ENCODE measurements around the gene PITPNC1. TPM values are rescaled to one million over a fixed set of nuclear protein-coding genes. Genes with fewer than 3 reads are reported as not detected.
"Not testable (repeated sequence)": the region's sequence is repeated elsewhere in the genome, so short reads cannot be mapped to it uniquely, and the experiment has no call there.

Gene PITPNC1
- total RNA-seq, 1 donor from 2014 or later = 8.1 TPM

DNA sequence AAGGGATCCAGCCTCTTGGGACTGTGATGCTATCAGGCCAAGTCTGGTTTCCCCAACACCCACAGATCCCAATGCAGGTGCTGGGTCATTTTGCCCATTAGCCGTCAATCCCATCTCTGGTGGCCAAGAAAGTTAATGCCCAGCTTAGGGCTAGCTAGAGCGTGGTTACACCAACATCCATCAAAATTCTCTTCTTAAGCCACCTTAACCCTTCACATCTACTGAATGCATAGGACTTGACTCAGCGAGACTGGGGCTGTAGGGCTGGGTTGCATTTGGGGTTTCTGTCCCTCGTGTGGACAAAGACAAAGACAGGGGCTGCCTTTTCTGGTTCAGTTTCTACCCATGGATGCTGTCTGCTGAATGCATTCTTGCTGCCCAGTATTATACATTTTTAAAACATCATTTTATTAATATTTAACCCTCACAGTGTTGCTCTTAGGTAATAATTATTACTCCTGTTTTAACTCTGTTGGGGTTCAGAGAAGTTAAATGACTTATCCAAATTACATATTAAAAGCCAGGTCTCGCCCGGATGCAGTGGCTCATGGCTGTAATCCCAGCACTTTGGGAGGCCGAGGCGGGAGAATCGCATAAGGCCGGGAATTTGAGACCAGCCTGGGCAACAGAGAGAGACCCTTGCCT is 199.5 kb downstream of the PITPNC1 start:
- DNase-seq (ENCODE audit: extremely low spot score in 2 of 2) = no peak
- intact Hi-C loops (cut with DNase I) = no loop called here

GRCh38 chr17:67577429-67578141 is 200.5 kb downstream of the PITPNC1 start:
- no peaks in the 10 kb centered on the region for H3K36me3 ChIP-seq
- no peaks in the 10 kb centered on the region for H3K27me3 ChIP-seq
- H3K27ac ChIP-seq = no peak overlapping the region
- H3K4me3 ChIP-seq = no peak overlapping the region
- TF ChIP-seq POLR2A (IDR thresholded peaks at IDR 0.05) (no peak), POLR2AphosphoS5 (IDR thresholded peaks at IDR 0.05; ENCODE audit: insufficient read depth in 1 of 2, low read depth in 1 of 2) (no peak)
- TF ChIP-seq, protein P1, sequence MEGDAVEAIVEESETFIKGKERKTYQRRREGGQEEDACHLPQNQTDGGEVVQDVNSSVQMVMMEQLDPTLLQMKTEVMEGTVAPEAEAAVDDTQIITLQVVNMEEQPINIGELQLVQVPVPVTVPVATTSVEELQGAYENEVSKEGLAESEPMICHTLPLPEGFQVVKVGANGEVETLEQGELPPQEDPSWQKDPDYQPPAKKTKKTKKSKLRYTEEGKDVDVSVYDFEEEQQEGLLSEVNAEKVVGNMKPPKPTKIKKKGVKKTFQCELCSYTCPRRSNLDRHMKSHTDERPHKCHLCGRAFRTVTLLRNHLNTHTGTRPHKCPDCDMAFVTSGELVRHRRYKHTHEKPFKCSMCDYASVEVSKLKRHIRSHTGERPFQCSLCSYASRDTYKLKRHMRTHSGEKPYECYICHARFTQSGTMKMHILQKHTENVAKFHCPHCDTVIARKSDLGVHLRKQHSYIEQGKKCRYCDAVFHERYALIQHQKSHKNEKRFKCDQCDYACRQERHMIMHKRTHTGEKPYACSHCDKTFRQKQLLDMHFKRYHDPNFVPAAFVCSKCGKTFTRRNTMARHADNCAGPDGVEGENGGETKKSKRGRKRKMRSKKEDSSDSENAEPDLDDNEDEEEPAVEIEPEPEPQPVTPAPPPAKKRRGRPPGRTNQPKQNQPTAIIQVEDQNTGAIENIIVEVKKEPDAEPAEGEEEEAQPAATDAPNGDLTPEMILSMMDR (IDR thresholded peaks at IDR 0.05) = no peak
- no peaks in the 10 kb centered on the region for H3K4me1 ChIP-seq
- no peak for DNase-seq (ENCODE audit: extremely low spot score in 2 of 2)
- H3K9me3 ChIP-seq = no peaks in the 10 kb centered on the region
- intact Hi-C loops (cut with DNase I) = no loop called here

More for the DNA sequence above, 199.5 kb downstream of the PITPNC1 start:
- Histone ChIP-seq H3K36me3 (no peaks in the 10 kb centered on the region), H3K4me3 (no peak overlapping the region), H3K27me3 (no peaks in the 10 kb centered on the region), H3K4me1 (no peaks in the 10 kb centered on the region), H3K9me3 (no peaks in the 10 kb centered on the region), H3K27ac (no peak overlapping the region)
- TF ChIP-seq POLR2A (IDR thresholded peaks at IDR 0.05) (no peak), POLR2AphosphoS5 (IDR thresholded peaks at IDR 0.05; ENCODE audit: insufficient read depth in 1 of 2, low read depth in 1 of 2) (no peak)
- TF ChIP-seq, protein P1 (IDR thresholded peaks at IDR 0.05) = no peak

GRCh38 chr17:67578142-67578457 is 201.0 kb downstream of the PITPNC1 start:
- Histone ChIP-seq H3K9me3 (no peaks in the 10 kb centered on the region), H3K27me3 (no peaks in the 10 kb centered on the region), H3K4me1 (no peaks in the 10 kb centered on the region), H3K4me3 (no peak overlapping the region), H3K36me3 (no peaks in the 10 kb centered on the region), H3K27ac (no peak overlapping the region)
- intact Hi-C loops (cut with DNase I) = no loop called here
- no peak for TF ChIP-seq POLR2A (IDR thresholded peaks at IDR 0.05)
- TF ChIP-seq POLR2AphosphoS5 (IDR thresholded peaks at IDR 0.05; ENCODE audit: insufficient read depth in 1 of 2, low read depth in 1 of 2) = no peak
- TF ChIP-seq, protein P1 (IDR thresholded peaks at IDR 0.05) = no peak
- DNase-seq (ENCODE audit: extremely low spot score in 2 of 2) = no peak

DNA sequence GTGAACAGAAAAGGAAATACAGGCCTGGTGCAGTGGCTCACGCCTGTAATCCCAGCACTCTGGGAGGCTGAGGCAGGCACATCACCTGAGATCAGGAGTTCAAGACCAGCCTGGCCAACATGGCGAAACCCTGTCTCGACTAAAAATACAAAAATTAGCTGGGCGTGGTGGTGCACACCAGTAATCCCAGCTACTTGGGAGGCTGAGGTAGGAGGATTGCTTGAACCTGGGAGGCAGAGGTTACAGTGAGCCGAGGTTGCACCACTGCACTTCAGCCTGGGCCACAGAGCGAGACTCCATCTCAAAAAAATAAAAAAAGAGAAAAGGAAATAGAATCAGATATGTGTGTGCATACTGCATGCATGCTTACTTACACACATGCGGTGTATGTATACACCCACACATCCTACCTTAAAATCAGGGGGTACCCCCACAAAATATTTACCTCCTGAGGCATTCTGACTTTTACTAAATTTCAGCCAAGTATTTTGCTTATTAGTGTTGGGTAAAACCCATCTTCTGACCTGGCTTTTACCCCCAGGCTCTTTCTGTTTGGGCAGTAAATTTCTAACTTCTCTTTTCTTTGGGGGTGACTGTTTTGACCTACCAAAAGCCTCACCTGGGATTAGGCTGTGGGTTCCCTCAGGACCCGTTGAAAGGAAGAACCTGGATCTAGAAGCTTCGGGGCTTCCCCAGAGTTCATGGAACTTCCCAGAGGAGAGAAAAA is 201.8 kb downstream of the PITPNC1 start:
- H3K36me3 ChIP-seq; H3K27me3 ChIP-seq; H3K4me1 ChIP-seq; H3K27ac ChIP-seq; DNase-seq (ENCODE audit: extremely low spot score in 2 of 2); intact Hi-C loops (cut with DNase I); H3K9me3 ChIP-seq; H3K4me3 ChIP-seq: not testable (repeated sequence)

- H3K4me3 ChIP-seq = no peak overlapping the region
- no peaks in the 10 kb centered on the region for H3K36me3 ChIP-seq
- no peaks in the 10 kb centered on the region for H3K27me3 ChIP-seq
- no peak overlapping the region for H3K27ac ChIP-seq
- no peak for DNase-seq (ENCODE audit: extremely low spot score in 2 of 2)
- H3K9me3 ChIP-seq = no peaks in the 10 kb centered on the region
- TF ChIP-seq, protein P1 (IDR thresholded peaks at IDR 0.05) = no peak
- TF ChIP-seq POLR2A (IDR thresholded peaks at IDR 0.05) (no peak), POLR2AphosphoS5 (IDR thresholded peaks at IDR 0.05; ENCODE audit: insufficient read depth in 1 of 2, low read depth in 1 of 2) (no peak)
- no peaks in the 10 kb centered on the region for H3K4me1 ChIP-seq
- intact Hi-C loops (cut with DNase I) = no loop called here
Measured at GRCh38 chr17:67582673-67583081, 205.6 kb downstream of the PITPNC1 start.
